Loucy (cell line): ENCODE measurements around the gene TMEM69.

Source experiments
- H2AFZ ChIP-seq: fragments of 200-600 bp; sonication (generic); 2 replicates; pipeline ENCODE4 v1.6.0; 2016; ENCODE audit warnings: antibody characterized with exemption, mild to moderate bottlenecking, low read length, moderate library complexity
- H3F3A ChIP-seq: fragments of 200-600 bp; 2 replicates; pipeline ENCODE4 v1.6.0; 2016; ENCODE audit warnings: antibody characterized with exemption, low read depth, mild to moderate bottlenecking
- H3K27me3 ChIP-seq: fragments of 200-600 bp; sonication (generic); 2 replicates; pipeline ENCODE4 v1.6.1; 2014; ENCODE audit warnings: low read length, mild to moderate bottlenecking; ENCODE audit not compliant: insufficient read depth, poor library complexity, severe bottlenecking
- H3K36me3 ChIP-seq: fragments of 200-600 bp; sonication (generic); 2 replicates; pipeline ENCODE4 v1.6.1; 2016; ENCODE audit warnings: low read length; ENCODE audit not compliant: insufficient read depth
- H3K4me1 ChIP-seq: fragments of 200-600 bp; sonication (generic); 2 replicates; pipeline ENCODE4 v1.5.1; 2014; ENCODE audit warnings: low read length, mild to moderate bottlenecking; ENCODE audit not compliant: insufficient read depth, poor library complexity, severe bottlenecking
- H3K4me2 ChIP-seq: fragments of 200-600 bp; sonication (generic); 2 replicates; pipeline ENCODE4 v1.6.0; 2014; ENCODE audit warnings: antibody characterized with exemption, low read length, low read depth, mild to moderate bottlenecking; ENCODE audit not compliant: poor library complexity, severe bottlenecking
- H3K4me3 ChIP-seq: fragments of 200-600 bp; sonication (generic); 2 replicates; pipeline ENCODE4 v1.5.1; 2014; ENCODE audit warnings: low read length, mild to moderate bottlenecking, mixed read lengths; ENCODE audit not compliant: poor library complexity, severe bottlenecking
- H3K79me2 ChIP-seq: fragments of 200-600 bp; sonication (generic); 2 replicates; pipeline ENCODE4 v1.6.1; 2014; ENCODE audit warnings: low read length; ENCODE audit not compliant: insufficient read depth
- H3K9ac ChIP-seq: fragments of 200-600 bp; sonication (generic); 2 replicates; pipeline ENCODE4 v1.6.0; 2014; ENCODE audit warnings: mild to moderate bottlenecking, low read depth, low read length, moderate library complexity; ENCODE audit not compliant: poor library complexity, severe bottlenecking
- H3K9me2 ChIP-seq: fragments of 200-600 bp; sonication (generic); replicated peaks from 2 replicates; pipeline ENCODE4 v1.6.1; 2016; ENCODE audit warnings: low read depth, low read length, mixed read lengths
- H3K9me3 ChIP-seq: fragments of 200-600 bp; sonication (generic); 2 replicates; pipeline ENCODE4 v1.6.1; 2014; ENCODE audit warnings: mild to moderate bottlenecking, antibody characterized with exemption, low read length, low read depth; ENCODE audit not compliant: insufficient read depth
- H4K20me1 ChIP-seq: fragments of 200-600 bp; sonication (generic); 2 replicates; pipeline ENCODE4 v1.6.0; 2014; ENCODE audit warnings: antibody characterized with exemption, low read length, mild to moderate bottlenecking; ENCODE audit not compliant: insufficient read depth, poor library complexity, severe bottlenecking
- CTCF ChIP-seq: fragments of 200-600 bp; sonication (generic); conservative IDR thresholded peaks from 2 replicates; pipeline ENCODE4 v1.5.1; 2014; ENCODE audit warnings: mild to moderate bottlenecking, antibody characterized with exemption, low read length
- EZH2phosphoT487 ChIP-seq: fragments of 200-600 bp; IDR thresholded peaks from 2 replicates; pipeline ENCODE4 v1.6.1; 2018; ENCODE audit warnings: antibody characterized with exemption, mild to moderate bottlenecking, moderate library complexity, borderline replicate concordance

Gene TMEM69

GRCh38 chr1:45659222-45659621 lies 28.8 kb upstream of the TMEM69 start:
- Histone ChIP-seq H3K9ac (no peak overlapping the region), H3K4me1 (no peaks in the 10 kb centered on the region), H3F3A (no peaks in the 10 kb centered on the region), H3K4me2 (no peak overlapping the region), H3K9me2 (no peaks in the 10 kb centered on the region), H2AFZ (no peak overlapping the region), H3K9me3 (no peaks in the 10 kb centered on the region), H3K36me3 (peaks cover 71% of the 10 kb centered on the region), H3K27me3 (no peaks in the 10 kb centered on the region), H3K79me2 (peaks cover 47% of the 10 kb centered on the region), H4K20me1 (peaks cover 38% of the 10 kb centered on the region), H3K4me3 (no peak overlapping the region)
- no peak for TF ChIP-seq EZH2phosphoT487
- TF ChIP-seq CTCF = no peak

- Histone ChIP-seq H3K9me2 (no peaks in the 10 kb centered on the region), H3K4me3 (no peak overlapping the region), H4K20me1 (peaks cover 46% of the 10 kb centered on the region), H3F3A (no peaks in the 10 kb centered on the region), H3K9me3 (no peaks in the 10 kb centered on the region), H2AFZ (no peak overlapping the region), H3K9ac (no peak overlapping the region), H3K4me1 (no peaks in the 10 kb centered on the region), H3K36me3 (peaks cover 62% of the 10 kb centered on the region), H3K27me3 (no peaks in the 10 kb centered on the region), H3K4me2 (no peak overlapping the region), H3K79me2 (peaks cover 58% of the 10 kb centered on the region)
- no peak for TF ChIP-seq EZH2phosphoT487
- no peak for TF ChIP-seq CTCF
Observed at GRCh38 chr1:45660336-45660735, 27.6 kb upstream of the TMEM69 start.

- Histone ChIP-seq H3F3A (no peaks in the 10 kb centered on the region), H3K4me1 (no peaks in the 10 kb centered on the region), H3K36me3 (peaks cover 10% of the 10 kb centered on the region; the same call in 1 of the 2 replicates), H3K9me2 (no peaks in the 10 kb centered on the region), H3K27me3 (no peaks in the 10 kb centered on the region), H3K4me2 (no peak overlapping the region), H2AFZ (no peak overlapping the region), H4K20me1 (peaks cover 92% of the 10 kb centered on the region), H3K4me3 (no peak overlapping the region), H3K9ac (no peak overlapping the region), H3K79me2 (peaks cover 100% of the 10 kb centered on the region), H3K9me3 (no peaks in the 10 kb centered on the region)
- TF ChIP-seq CTCF (no peak), EZH2phosphoT487 (no peak)
Observed at GRCh38 chr1:45666836-45667235, 21.1 kb upstream of the TMEM69 start.
